Immature natural killer cell (primary cell): Measurements from ENCODE around the gene CACNA1C. TPM values are rescaled to one million over a fixed set of nuclear protein-coding genes. Genes with fewer than 3 reads are reported as not detected.

ENCODE experiments used
- DNase-seq, 3 donors: peaks; one replicate each; pipeline ENCODE4 v3.0.0; 2022; ENCODE audit warnings: mixed read lengths in 1 of 3
- H3K27ac Mint-ChIP-seq, 6 donors: one replicate each; pipeline ENCODE4 v1.8.0; 2020; ENCODE audit warnings: mixed read lengths in 6 of 6, mild to moderate bottlenecking in 5 of 6, inconsistent platforms in 4 of 6, moderate library complexity in 3 of 6
- H3K27me3 Mint-ChIP-seq, 3 donors: one replicate each; pipeline ENCODE4 v1.8.0; 2020 to 2021; ENCODE audit warnings: low read depth in 3 of 3, mild to moderate bottlenecking in 3 of 3, mixed read lengths in 3 of 3, moderate library complexity in 3 of 3, inconsistent platforms in 1 of 3
- H3K36me3 Mint-ChIP-seq, 3 donors: one replicate each; pipeline ENCODE4 v1.8.0; 2020; ENCODE audit warnings: mixed read lengths in 3 of 3, inconsistent platforms in 2 of 3, mild to moderate bottlenecking in 2 of 3
- H3K4me1 Mint-ChIP-seq, 2 donors: one replicate each; pipeline ENCODE4 v1.8.0; 2020; ENCODE audit warnings: inconsistent platforms in 2 of 2, mild to moderate bottlenecking in 2 of 2, mixed read lengths in 2 of 2, moderate library complexity in 1 of 2
- H3K4me3 Mint-ChIP-seq, 5 donors: one replicate each; pipeline ENCODE4 v1.8.0; 2020; ENCODE audit warnings: mild to moderate bottlenecking in 5 of 5, mixed read lengths in 5 of 5, inconsistent platforms in 3 of 5, moderate library complexity in 3 of 5
- H3K9me3 Mint-ChIP-seq, 6 donors: one replicate each; pipeline ENCODE4 v1.8.0; 2020; ENCODE audit warnings: mild to moderate bottlenecking in 6 of 6, mixed read lengths in 6 of 6, inconsistent platforms in 4 of 6, moderate library complexity in 3 of 6
- polyA plus RNA-seq, 3 donors: library from polyadenylated mRNA; unstranded; fragments of 300-500 nt; fragmentation: Illumina TruSeq; gene quantifications; one replicate each; pipeline ENCODE4 v1.2.3, GENCODE V29; 2021

Gene CACNA1C
- polyA plus RNA-seq: under 1 TPM; 0.05 to 0.36 (median 0.12) TPM

DNA sequence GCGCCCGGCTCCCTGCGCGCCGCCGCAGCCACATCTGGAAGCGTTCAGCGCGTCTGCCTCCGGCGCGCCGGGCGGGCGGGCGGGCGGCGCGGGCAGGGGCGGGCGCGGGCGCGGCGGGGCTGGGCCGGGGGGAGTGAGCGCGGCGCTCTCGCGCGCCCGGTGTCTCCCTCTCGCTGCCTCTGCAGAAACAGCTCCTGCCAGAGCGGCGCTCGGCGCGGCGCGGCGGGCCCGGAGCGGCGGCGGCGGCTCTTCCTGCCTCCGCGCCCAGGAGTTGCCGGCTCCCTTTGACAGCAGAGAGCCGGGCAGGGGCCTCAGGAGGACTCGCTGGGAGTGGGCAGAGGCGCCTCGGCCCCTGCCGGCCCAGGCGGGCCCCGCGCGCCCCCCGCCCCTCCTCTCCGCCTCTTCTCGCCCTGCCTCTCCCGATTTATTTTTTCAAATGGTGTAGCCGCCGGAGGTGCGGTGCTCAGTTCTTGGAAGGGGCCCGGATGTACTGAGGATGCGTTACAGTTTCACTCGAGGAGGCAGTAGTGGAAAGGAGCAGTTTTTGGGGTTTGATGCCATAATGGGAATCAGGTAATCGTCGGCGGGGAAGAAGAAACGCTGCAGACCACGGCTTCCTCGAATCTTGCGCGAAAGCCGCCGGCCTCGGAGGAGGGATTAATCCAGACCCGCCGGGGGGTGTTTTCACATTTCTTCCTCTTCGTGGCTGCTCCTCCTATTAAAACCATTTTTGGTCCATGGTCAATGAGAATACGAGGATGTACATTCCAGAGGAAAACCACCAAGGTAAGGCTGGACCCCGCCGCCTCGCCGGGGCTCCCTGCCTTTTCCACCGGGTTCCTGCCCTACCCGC lies at the start of gene CACNA1C:
Gene CACNA1C, plus strand, starts transcription at position 162 of the 853 bp plus-strand sequence. Its CDS starts 576 bp downstream, at position 738.
- H3K4me1 Mint-ChIP-seq: peaks cover 7 to 21% of the 10 kb centered on the region in 2 donors
- peak within 1 kb of the TSS; percentile 31 to 64 (median 57) for H3K4me3 Mint-ChIP-seq
- peaks cover 0 to 7% (median 0%) of the 10 kb centered on the region in 3 donors for H3K36me3 Mint-ChIP-seq
- H3K27me3 Mint-ChIP-seq: peaks cover 13 to 43% (median 22%) of the 10 kb centered on the region in 3 donors
- H3K27ac Mint-ChIP-seq: no peak within 1 kb of the TSS
- peaks cover 0 to 2% (median 0%) of the 10 kb centered on the region in 6 donors for H3K9me3 Mint-ChIP-seq
- DNase-seq: no peak

DNA sequence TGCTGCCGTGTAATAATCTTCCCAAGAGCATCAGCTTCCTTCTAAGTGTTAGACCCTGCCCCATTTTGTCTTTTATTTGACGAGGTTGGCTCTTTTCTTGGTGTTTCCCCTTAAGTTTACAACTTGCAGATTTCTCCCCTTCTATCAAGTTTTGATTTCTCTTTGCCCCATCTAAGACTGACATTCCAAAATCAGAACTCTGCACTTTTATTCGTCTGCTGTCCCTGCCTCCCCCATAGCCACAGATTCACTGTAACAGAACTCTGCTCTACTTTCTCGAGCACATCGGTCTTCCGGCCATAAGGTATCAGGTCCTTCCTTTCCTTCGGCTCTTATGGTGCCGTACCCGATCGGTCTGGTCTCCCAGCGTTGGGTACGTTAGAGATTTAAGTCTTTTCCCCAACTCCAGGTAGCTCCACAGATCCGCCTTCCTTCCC lies 49.1 kb upstream of the CACNA1C start:
- Mint-ChIP-seq H3K4me1 (peaks cover 22 to 44% of the 10 kb centered on the region in 2 donors), H3K27me3 (peaks cover 3 to 9% (median 3%) of the 10 kb centered on the region in 3 donors), H3K36me3 (peaks cover 0 to 4% (median 0%) of the 10 kb centered on the region in 3 donors), H3K27ac (peak overlapping the region; percentile 90 to 99 (median 97)), H3K9me3 (no peaks in the 10 kb centered on the region), H3K4me3 (peak overlapping the region; percentile 94 to 99 (median 98))
- no peak for DNase-seq

DNA sequence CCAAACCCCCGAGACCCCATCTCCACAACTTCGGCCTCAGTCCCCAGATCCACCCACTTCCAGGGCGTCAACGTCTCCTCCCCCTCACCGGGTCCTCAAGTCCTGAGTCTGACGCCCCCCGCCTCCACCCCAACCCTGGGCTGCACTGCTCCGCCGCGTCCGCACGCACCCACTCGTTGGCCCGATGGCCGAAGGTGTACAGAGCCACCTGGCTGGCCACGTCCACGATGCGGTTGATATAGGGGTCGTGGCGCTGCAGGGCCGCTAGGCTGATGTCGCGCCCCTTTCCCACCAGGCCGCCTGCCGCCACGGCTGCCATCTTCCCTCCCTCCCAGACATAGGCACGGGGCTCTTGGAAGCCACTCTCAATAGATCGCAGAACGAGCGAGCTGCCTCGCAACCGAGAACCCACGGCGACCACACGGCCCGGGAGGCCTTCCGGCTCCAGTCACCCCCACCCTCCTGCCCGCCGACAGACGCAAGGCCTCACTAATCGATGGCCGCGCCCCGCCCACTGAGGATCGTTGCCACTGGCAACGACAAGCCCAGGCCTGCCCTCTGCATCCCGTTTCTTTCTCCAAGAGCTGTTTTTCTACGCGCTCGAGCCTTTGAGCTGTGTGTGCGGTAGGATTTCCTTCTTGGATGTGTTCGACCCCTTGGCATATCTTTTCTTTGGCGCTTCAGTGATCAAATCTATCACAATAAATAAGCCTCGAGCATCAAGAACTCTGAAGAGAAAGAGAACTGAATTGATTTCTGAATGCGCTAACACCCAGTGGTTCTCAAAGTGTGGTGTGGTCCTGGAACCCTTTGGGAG lies 48.5 kb upstream of the CACNA1C start, which contains the start of gene DCP1B:
Gene DCP1B, minus strand, starts transcription at position 345 of the 817 bp plus-strand sequence. Its CDS starts 26 bp downstream, at position 319.
- Mint-ChIP-seq H3K4me3 (peak within 1 kb of the TSS; percentile 94 to 99 (median 98)), H3K27ac (peak within 1 kb of the TSS; percentile 90 to 99 (median 97)), H3K4me1 (peaks cover 22 to 44% of the 10 kb centered on the region in 2 donors), H3K36me3 (peaks cover 0 to 4% (median 0%) of the 10 kb centered on the region in 3 donors), H3K9me3 (no peaks in the 10 kb centered on the region), H3K27me3 (peaks cover 3 to 9% (median 5%) of the 10 kb centered on the region in 3 donors)
- peak; percentile 89 to 92 (median 91) for DNase-seq

DNA sequence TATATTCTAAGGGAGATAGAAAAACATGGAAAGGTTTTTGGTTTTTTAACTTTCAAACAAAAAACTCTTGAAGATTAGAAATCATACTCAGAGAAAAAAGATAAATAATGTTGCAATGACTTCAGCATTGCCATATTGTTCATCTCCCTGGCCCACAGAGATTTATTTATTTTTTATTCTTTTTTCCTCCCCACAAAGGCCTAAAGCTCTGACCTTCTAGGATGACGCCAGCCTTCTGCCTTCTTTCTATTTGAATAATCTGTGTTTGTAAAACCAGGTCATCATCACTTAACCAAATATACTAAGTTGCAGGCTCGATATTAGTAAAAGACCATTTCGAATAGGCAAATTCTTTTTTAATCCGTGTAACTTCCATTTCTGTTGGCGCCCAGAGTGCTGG lies 44.1 kb upstream of the CACNA1C start:
- peaks cover 14 to 20% of the 10 kb centered on the region in 2 donors for H3K4me1 Mint-ChIP-seq
- H3K36me3 Mint-ChIP-seq: no peaks in the 10 kb centered on the region
- H3K4me3 Mint-ChIP-seq: no peak overlapping the region
- H3K27ac Mint-ChIP-seq: no peak overlapping the region
- DNase-seq: no peak
- H3K9me3 Mint-ChIP-seq: no peaks in the 10 kb centered on the region
- peaks cover 3 to 9% (median 7%) of the 10 kb centered on the region in 3 donors for H3K27me3 Mint-ChIP-seq

DNA sequence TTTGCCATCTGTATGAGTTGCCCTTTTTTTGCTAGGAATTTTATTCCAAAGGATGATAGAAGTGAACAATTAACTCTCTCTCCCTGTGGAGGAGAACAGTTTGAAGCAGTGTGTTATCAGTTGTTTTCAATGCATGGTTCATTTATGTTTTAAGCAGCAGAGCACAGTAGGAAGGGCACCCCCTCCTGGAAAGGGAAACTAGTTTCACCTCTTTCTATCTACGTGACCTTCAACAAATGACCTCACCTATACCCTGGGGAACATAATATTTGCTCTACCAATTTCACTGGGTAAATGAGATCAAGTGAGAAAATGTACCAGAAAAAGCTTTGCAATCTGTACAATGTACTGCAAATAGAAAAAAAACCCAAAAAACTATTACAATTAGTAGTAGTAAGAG lies 43.2 kb upstream of the CACNA1C start:
- no peak overlapping the region for H3K4me3 Mint-ChIP-seq
- no peaks in the 10 kb centered on the region for H3K9me3 Mint-ChIP-seq
- DNase-seq: no peak
- H3K4me1 Mint-ChIP-seq: peaks cover 4 to 10% of the 10 kb centered on the region in 2 donors
- H3K27me3 Mint-ChIP-seq: peaks cover under 1 to 7% (median 2%) of the 10 kb centered on the region in 3 donors
- H3K36me3 Mint-ChIP-seq: no peaks in the 10 kb centered on the region
- no peak overlapping the region for H3K27ac Mint-ChIP-seq

DNA sequence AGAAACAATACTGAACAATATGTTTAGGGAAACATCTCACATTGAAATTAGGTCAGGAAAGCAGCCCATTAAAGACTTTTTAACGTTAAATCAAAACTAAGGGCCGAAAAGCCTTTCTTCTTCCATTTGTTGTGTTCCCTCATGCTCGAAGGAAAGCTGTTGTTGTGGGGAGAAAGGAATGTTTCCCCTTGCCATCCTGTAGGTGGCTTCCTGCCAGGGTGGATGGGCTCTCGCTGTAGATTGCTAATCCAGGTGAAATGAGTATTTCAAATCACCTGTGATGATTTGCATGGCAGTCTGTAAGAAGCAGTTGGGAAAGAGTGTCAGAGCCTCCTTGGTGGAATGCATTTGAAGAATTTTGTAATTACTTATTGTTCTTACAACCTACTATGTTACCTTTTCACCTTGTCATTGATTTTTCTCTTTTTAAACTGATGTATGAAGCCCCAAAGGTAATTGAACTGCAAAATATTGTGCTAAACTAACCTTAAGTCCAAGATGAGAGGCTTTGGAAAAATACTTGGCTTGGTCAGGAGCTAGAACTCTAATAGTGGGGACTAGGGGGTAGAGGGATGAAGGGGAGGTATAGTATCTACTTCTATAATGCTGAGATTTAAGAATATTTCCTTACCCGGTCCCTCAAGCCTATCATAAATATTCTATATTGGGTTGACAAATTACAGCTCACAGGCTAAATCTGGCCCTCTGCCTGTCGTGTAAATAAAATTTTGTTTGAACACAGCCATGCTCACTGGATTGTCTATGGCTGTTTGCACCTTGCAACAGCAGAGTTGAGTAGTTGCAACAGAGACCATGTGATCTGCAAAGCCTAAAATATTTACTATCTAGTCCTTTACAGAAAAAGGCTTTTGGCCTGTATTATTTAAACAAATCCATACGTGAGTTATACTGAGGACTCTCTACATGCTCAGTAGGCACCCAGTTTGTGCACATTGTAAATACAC lies 40.9 kb upstream of the CACNA1C start:
- Mint-ChIP-seq H3K27me3 (peaks cover 0 to 4% (median 0%) of the 10 kb centered on the region in 3 donors), H3K27ac (no peak overlapping the region), H3K4me1 (no peaks in the 10 kb centered on the region), H3K9me3 (no peaks in the 10 kb centered on the region), H3K4me3 (no peak overlapping the region), H3K36me3 (no peaks in the 10 kb centered on the region)
- no peak for DNase-seq

DNA sequence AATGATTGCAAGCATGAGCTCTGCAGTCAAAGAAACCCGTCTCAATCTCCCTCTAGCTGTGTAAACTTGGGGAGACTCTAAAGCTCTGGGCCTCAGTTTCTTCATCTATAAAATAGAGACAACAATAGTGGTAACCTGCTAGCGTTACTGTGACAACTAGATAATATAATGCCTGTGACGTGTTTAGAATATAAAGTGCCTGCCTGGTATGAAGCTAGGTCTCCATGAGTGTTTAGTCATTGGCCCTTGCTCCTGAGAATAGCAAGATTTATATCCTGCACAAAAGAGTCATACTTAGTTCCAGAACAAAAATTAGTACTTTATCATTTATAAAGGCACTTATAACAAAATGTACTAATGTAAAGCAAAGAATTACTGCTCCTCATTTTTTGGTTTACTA lies 39.7 kb upstream of the CACNA1C start:
- H3K9me3 Mint-ChIP-seq: no peaks in the 10 kb centered on the region
- H3K4me3 Mint-ChIP-seq: no peak overlapping the region
- peaks cover 0 to 4% (median 0%) of the 10 kb centered on the region in 3 donors for H3K27me3 Mint-ChIP-seq
- no peak overlapping the region for H3K27ac Mint-ChIP-seq
- DNase-seq: no peak
- no peaks in the 10 kb centered on the region for H3K36me3 Mint-ChIP-seq
- H3K4me1 Mint-ChIP-seq: no peaks in the 10 kb centered on the region

DNA sequence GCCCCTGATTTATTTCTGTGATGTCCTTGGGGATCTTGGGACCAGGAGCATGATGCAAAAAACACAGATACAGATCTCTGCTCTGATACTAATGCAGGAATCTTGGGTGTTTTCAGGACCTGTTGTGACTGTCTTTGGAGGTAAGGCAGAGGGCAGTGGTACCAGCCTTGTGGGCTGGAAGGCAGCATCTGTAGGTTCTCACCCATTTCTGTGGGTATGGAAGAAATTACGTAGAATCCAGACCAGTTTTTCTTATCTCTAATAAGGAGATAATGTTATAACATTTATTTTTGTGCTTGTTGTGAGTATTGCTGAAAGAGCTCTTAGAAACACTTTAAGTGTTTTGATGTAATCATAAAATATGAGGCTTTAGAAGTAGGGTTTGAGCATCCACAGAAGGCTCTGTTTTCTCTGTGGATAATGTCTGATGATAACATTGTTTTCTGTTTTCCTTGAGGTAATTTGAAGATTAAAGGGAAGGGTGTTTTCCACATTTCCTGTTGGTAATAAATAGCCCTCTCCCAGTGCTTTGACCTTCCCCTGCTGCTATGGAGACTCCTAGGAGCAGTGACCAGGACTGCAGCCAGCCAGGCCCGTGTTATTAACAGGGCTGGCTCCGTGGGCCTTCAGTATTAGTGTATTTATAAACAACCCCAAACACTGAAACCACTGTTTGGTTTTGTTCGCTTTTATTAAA lies 39.1 kb upstream of the CACNA1C start:
- no peak for DNase-seq
- H3K27me3 Mint-ChIP-seq: peaks cover 0 to 4% (median 0%) of the 10 kb centered on the region in 3 donors
- no peak overlapping the region for H3K27ac Mint-ChIP-seq
- no peak overlapping the region for H3K4me3 Mint-ChIP-seq
- H3K36me3 Mint-ChIP-seq: no peaks in the 10 kb centered on the region
- no peaks in the 10 kb centered on the region for H3K9me3 Mint-ChIP-seq
- no peaks in the 10 kb centered on the region for H3K4me1 Mint-ChIP-seq

DNA sequence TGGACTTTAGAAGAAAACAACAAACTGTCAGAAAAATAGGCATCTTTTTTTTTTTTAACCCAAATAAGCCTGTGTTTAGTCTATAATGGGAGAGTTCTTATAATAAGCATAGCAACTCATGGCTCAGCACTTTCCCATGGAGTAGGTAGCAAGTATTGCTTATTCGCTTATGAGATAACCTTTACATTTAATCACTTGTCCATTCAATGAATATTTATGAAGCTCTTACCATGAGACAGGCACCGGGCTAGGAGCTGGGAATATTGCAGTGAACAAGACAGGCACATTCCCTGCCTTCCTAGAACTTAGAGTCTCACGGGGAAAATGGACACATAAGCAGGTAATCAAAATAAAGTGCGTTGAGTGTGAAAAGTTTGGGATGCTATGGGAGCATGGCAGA lies 38.6 kb upstream of the CACNA1C start:
- H3K4me3 Mint-ChIP-seq: no peak overlapping the region
- no peaks in the 10 kb centered on the region for H3K36me3 Mint-ChIP-seq
- no peak overlapping the region for H3K27ac Mint-ChIP-seq
- peaks cover 0 to 2% (median 0%) of the 10 kb centered on the region in 6 donors for H3K9me3 Mint-ChIP-seq
- H3K4me1 Mint-ChIP-seq: no peaks in the 10 kb centered on the region
- peaks cover 0 to 2% (median 2%) of the 10 kb centered on the region in 3 donors for H3K27me3 Mint-ChIP-seq
- no peak for DNase-seq

DNA sequence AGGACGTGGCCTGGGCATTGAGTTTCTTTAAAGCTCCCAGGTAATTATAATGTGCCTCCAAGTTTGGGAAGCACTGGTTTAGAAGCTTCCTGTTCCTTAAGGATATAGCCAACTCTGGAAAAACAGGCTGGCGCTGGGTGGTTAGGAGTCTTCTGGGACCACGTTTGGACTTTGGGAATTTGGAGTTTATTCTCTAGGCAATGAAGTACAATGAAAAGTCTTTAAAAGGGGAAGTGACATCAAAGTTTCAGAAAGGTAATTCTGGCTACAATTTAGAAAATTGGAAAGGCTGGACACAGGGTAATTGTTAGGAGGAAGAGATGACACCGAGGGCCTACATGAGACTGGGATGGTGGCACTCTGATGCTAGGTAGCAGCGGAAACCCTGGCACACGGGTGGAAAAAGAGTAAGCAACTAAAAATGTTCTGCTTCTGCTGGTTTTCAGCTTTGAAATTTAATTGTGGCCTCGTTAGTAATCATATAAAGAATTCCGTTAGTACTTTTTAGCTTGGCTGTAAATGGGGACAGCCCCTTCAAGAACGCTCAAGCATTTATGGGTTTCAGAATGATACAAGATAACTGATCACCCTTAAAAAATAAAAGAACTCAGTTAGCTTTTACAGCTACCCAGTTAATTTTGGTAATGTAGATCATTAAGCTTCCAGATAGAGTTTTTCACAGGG lies 35.8 kb upstream of the CACNA1C start:
- no peak overlapping the region for H3K27ac Mint-ChIP-seq

DNA sequence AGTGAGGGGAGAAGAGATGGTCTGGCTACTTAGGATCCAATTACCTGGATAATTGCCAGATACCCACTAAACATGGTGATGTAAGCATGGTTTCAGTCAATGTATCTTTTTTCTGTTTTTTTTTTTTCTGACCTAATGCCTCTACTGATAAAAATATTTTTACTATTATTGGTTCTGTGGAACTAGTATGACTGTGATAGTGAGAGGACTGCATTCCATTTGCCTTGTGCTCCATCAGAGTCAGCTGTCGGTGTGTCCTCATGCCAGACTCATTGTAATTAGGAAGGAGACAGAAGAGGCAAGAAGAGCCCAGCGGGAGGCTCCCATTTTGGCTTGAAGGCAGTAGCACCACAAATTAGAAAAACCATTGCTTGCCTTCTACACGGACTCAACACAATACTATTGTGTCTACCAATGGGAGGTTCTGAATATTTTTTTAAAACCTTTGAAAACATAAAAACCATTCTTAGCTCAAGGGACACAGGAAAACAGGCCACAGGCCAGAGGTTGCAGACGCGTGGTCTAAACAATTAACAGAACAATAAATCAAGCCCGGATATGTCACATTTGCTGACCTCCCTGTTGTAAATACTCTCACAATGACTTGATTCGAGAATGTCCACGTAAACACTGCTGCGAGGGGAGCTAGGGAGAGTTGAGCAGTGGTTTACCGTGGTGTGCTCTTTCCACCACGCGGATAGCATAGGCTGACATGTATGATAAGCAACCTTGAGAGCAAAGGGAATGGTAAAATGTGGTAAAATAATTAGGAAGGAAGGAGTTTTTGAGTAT lies 35.0 kb upstream of the CACNA1C start:
- no peak for DNase-seq
- Mint-ChIP-seq H3K36me3 (no peaks in the 10 kb centered on the region), H3K27ac (no peak overlapping the region), H3K27me3 (peaks cover 0 to 5% (median 2%) of the 10 kb centered on the region in 3 donors), H3K4me3 (no peak overlapping the region), H3K4me1 (no peaks in the 10 kb centered on the region), H3K9me3 (peaks cover 0 to 2% (median 0%) of the 10 kb centered on the region in 6 donors)

More for the DNA sequence above, 35.8 kb upstream of the CACNA1C start:
- H3K4me3 Mint-ChIP-seq: no peak overlapping the region
- no peak for DNase-seq
- peaks cover 0 to 2% (median 0%) of the 10 kb centered on the region in 6 donors for H3K9me3 Mint-ChIP-seq
- no peaks in the 10 kb centered on the region for H3K36me3 Mint-ChIP-seq
- no peaks in the 10 kb centered on the region for H3K4me1 Mint-ChIP-seq
- H3K27me3 Mint-ChIP-seq: peaks cover 0 to 5% (median 2%) of the 10 kb centered on the region in 3 donors
